Effector memory CD4-positive, alpha-beta T cell (primary cell): ENCODE data around the gene BRI3BP.
"Not testable (repeated sequence)": the region's sequence is repeated elsewhere in the genome, so short reads cannot be mapped to it uniquely, and the experiment has no call there.

Source experiments
- DNase-seq, 3 donors: peaks; one replicate each; pipeline ENCODE4 v3.0.0-alpha.2; 2020
- H3K27ac ChIP-seq: 2 replicates; pipeline ENCODE4 v1.7.0; 2013; ENCODE audit warnings: mild to moderate bottlenecking, low read length, moderate library complexity; ENCODE audit not compliant: insufficient read depth, poor library complexity, severe bottlenecking
- H3K27me3 ChIP-seq: replicated peaks from 2 replicates; pipeline ENCODE4 v1.7.0; 2013; ENCODE audit warnings: mild to moderate bottlenecking, low read length; ENCODE audit not compliant: insufficient read depth, control insufficient read depth, poor library complexity, severe bottlenecking
- H3K36me3 ChIP-seq: 2 replicates; pipeline ENCODE4 v1.7.0; 2013; ENCODE audit warnings: mild to moderate bottlenecking, low read length, moderate library complexity; ENCODE audit not compliant: control insufficient read depth, insufficient read depth
- H3K4me1 ChIP-seq: 2 replicates; pipeline ENCODE4 v1.7.0; 2013; ENCODE audit warnings: low read length, mild to moderate bottlenecking; ENCODE audit not compliant: control insufficient read depth, insufficient read depth, poor library complexity, severe bottlenecking
- H3K4me3 ChIP-seq: 2 replicates; pipeline ENCODE4 v1.7.0; 2013; ENCODE audit warnings: low read length, low read depth, mild to moderate bottlenecking; ENCODE audit not compliant: insufficient read depth, poor library complexity, severe bottlenecking
- H3K9me3 ChIP-seq: 2 replicates; pipeline ENCODE4 v1.7.0; 2013; ENCODE audit warnings: mild to moderate bottlenecking, low read length, moderate library complexity; ENCODE audit not compliant: control insufficient read depth

Gene BRI3BP

DNA sequence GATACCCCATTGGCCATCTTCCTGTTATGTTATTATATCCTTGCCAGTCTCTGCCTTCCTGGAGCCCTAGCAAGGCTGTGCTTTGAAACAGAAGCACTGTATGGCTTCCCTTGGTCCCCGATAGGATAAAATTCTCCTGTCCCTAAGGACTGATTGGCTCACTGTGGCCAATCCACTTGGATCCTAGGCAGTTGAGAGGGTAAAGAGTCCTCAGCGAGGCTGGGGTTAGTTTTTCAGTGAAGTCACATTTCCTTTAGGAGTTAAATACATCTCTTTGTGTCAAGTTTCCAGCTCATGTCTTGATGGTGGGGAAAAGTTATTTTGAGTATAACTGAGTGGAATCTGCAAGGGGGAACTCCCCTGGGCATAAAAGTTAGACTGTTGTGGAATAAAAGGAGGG is 79.1 kb downstream of the BRI3BP start:
- peaks cover 6% of the 10 kb centered on the region for H3K36me3 ChIP-seq

DNA sequence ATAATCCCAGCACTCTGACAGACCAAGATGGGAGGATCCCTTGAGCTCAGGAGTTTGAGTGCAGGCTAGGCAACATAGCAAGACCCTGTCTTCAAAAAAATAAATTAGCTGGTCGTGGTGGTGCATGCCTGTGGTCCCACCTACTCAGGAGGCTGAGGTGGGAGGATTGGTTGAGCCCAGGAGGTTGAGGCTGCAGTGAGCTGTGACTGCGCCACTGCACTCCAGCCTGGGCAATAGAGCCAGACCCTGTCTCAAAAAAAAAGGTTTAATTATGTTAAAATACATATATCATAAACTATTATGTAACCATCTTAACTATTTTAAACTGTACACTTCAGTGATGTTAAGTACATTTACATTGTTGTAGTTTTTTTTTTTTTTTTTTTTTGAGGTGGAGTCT is 80.8 kb downstream of the BRI3BP start:
- H3K9me3 ChIP-seq, H3K27ac ChIP-seq, DNase-seq, H3K36me3 ChIP-seq, H3K27me3 ChIP-seq, H3K4me3 ChIP-seq, H3K4me1 ChIP-seq: not testable (repeated sequence)

More for the DNA sequence above, 79.1 kb downstream of the BRI3BP start:
- Histone ChIP-seq H3K27ac (no peak overlapping the region), H3K27me3 (no peaks in the 10 kb centered on the region), H3K4me1 (no peaks in the 10 kb centered on the region), H3K9me3 (no peaks in the 10 kb centered on the region), H3K4me3 (no peak overlapping the region)
- DNase-seq, result no peak

GRCh38 chr12:125076103-125076502 is 82.7 kb downstream of the BRI3BP start:
- Histone ChIP-seq H3K27me3 (no peaks in the 10 kb centered on the region), H3K36me3 (peaks cover 6% of the 10 kb centered on the region), H3K4me1 (no peaks in the 10 kb centered on the region), H3K9me3 (no peaks in the 10 kb centered on the region), H3K27ac (no peak overlapping the region), H3K4me3 (no peak overlapping the region)
- DNase-seq, result no peak

- no peaks in the 10 kb centered on the region for H3K4me1 ChIP-seq
- DNase-seq, result no peak
- H3K36me3 ChIP-seq, result peaks cover 6% of the 10 kb centered on the region
- no peak overlapping the region for H3K4me3 ChIP-seq
- H3K27ac ChIP-seq, result no peak overlapping the region
- no peaks in the 10 kb centered on the region for H3K9me3 ChIP-seq
- no peaks in the 10 kb centered on the region for H3K27me3 ChIP-seq
These were observed 85.6 kb downstream of the BRI3BP start for GRCh38 chr12:125079084-125079483.

GRCh38 chr12:125079648-125080645 is 86.5 kb downstream of the BRI3BP start:
- H3K36me3 ChIP-seq, result peaks cover 6% of the 10 kb centered on the region
- DNase-seq, result no peak
- no peaks in the 10 kb centered on the region for H3K4me1 ChIP-seq
- H3K27me3 ChIP-seq, result no peaks in the 10 kb centered on the region
- H3K27ac ChIP-seq, result no peak overlapping the region
- no peaks in the 10 kb centered on the region for H3K9me3 ChIP-seq
- H3K4me3 ChIP-seq, result no peak overlapping the region
